Measurements from ENCODE around the gene CD72. TPM values are rescaled to one million over a fixed set of nuclear protein-coding genes. Genes with fewer than 3 reads are reported as not detected.
"Not testable (repeated sequence)": the region's sequence is repeated elsewhere in the genome, so short reads cannot be mapped to it uniquely, and the experiment has no call there.

Gene CD72
- total RNA-seq, 1 experiment from 2014 or later: 1.2 TPM

GRCh38 chr9:35598866-35599590 is 19.2 kb downstream of the CD72 start:
- DNase-seq (ENCODE audit: low spot score): no peak

GRCh38 chr9:35596907-35597306 is 21.3 kb downstream of the CD72 start:
- DNase-seq (ENCODE audit: low spot score): not testable (repeated sequence)

- no peak for DNase-seq (ENCODE audit: low spot score)
These were observed 23.7 kb downstream of the CD72 start for GRCh38 chr9:35594471-35594870.

- DNase-seq (ENCODE audit: low spot score): no peak
These were observed 24.6 kb downstream of the CD72 start for GRCh38 chr9:35593581-35593980.

GRCh38 chr9:35588506-35588905 is 29.7 kb downstream of the CD72 start:
- not testable (repeated sequence) for DNase-seq (ENCODE audit: low spot score)

- not testable (repeated sequence) for DNase-seq (ENCODE audit: low spot score)
These were observed 33.5 kb downstream of the CD72 start for GRCh38 chr9:35584681-35585080.

GRCh38 chr9:35583521-35583920 is 34.7 kb downstream of the CD72 start:
- DNase-seq (ENCODE audit: low spot score): not testable (repeated sequence)

GRCh38 chr9:35579659-35580227 is 38.5 kb downstream of the CD72 start:
- not testable (repeated sequence) for DNase-seq (ENCODE audit: low spot score)

GRCh38 chr9:35579130-35579529 is 39.1 kb downstream of the CD72 start:
- no peak for DNase-seq (ENCODE audit: low spot score)

GRCh38 chr9:35577486-35577885 is 40.7 kb downstream of the CD72 start:
- no peak for DNase-seq (ENCODE audit: low spot score)

- DNase-seq (ENCODE audit: low spot score): no peak
These were observed 42.7 kb downstream of the CD72 start for GRCh38 chr9:35575478-35575877.

- DNase-seq (ENCODE audit: low spot score): no peak
These were observed 43.6 kb downstream of the CD72 start for GRCh38 chr9:35574578-35575122.

- no peak for DNase-seq (ENCODE audit: low spot score)
These were observed 47.3 kb downstream of the CD72 start for GRCh38 chr9:35570709-35571504.

GRCh38 chr9:35569206-35569605 is 49.0 kb downstream of the CD72 start:
- DNase-seq (ENCODE audit: low spot score): no peak

GRCh38 chr9:35568196-35568595 is 50.0 kb downstream of the CD72 start:
- no peak for DNase-seq (ENCODE audit: low spot score)

- DNase-seq (ENCODE audit: low spot score): peak; percentile 43
These were observed 51.8 kb downstream of the CD72 start for GRCh38 chr9:35566417-35566816.

GRCh38 chr9:35564658-35565061 is 53.6 kb downstream of the CD72 start:
- DNase-seq (ENCODE audit: low spot score): no peak

GRCh38 chr9:35563791-35564197 is 54.4 kb downstream of the CD72 start:
- no peak for DNase-seq (ENCODE audit: low spot score)

GRCh38 chr9:35562895-35563780 is 55.1 kb downstream of the CD72 start:
- DNase-seq (ENCODE audit: low spot score): no peak

- no peak for DNase-seq (ENCODE audit: low spot score)
These were observed 56.5 kb downstream of the CD72 start for GRCh38 chr9:35561468-35562261.

Measured in H4 (cell line).